AG09319 (cell line): ENCODE measurements around the gene GBX2.
"Not testable (repeated sequence)": the region's sequence is repeated elsewhere in the genome, so short reads cannot be mapped to it uniquely, and the experiment has no call there.

Experiments
- DNase-seq: peaks from one replicate; pipeline ENCODE4 v3.0.0-alpha.2; 2010; ENCODE audit warnings: low read depth; ENCODE audit errors: extremely low read depth
- CTCF ChIP-seq: IDR thresholded peaks from 2 replicates; pipeline ENCODE4 v1.5.1; 2011; ENCODE audit warnings: low read depth, mild to moderate bottlenecking, inconsistent platforms, low read length, moderate library complexity

GBX2 gene

GRCh38 chr2:236157815-236158498 lies 10.2 kb downstream of the GBX2 start:
- no peak for DNase-seq

GRCh38 chr2:236157366-236157765 lies 10.8 kb downstream of the GBX2 start:
- no peak for DNase-seq
- TF ChIP-seq CTCF = no peak

More at GRCh38 chr2:236157815-236158498, 10.2 kb downstream of the GBX2 start:
- TF ChIP-seq CTCF = no peak

DNA sequence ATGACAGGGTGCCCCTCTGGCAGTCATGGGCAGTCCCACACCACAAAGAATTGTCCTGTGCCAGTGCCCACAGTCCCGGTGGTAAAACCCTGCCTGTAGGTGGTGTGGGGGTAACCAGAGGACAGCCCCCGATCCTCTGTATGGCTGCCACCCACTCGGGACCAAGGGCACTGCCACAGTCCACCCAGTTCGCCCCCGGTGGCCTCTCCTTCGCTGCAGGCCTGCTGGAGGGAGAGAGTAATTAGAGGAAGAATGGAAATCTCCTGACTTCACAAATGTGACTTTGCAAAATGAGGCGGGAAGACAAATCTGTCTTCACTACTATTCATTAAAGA lies 11.4 kb downstream of the GBX2 start:
- no peak for DNase-seq
- TF ChIP-seq CTCF = no peak

- no peak for DNase-seq
- TF ChIP-seq CTCF = no peak
These were observed 11.9 kb downstream of the GBX2 start for GRCh38 chr2:236156095-236156859.

- DNase-seq = no peak
- TF ChIP-seq CTCF = no peak
These were observed 12.8 kb downstream of the GBX2 start for GRCh38 chr2:236155406-236155805.

GRCh38 chr2:236146436-236146835 lies 21.8 kb downstream of the GBX2 start:
- DNase-seq = no peak
- TF ChIP-seq CTCF = no peak

DNA sequence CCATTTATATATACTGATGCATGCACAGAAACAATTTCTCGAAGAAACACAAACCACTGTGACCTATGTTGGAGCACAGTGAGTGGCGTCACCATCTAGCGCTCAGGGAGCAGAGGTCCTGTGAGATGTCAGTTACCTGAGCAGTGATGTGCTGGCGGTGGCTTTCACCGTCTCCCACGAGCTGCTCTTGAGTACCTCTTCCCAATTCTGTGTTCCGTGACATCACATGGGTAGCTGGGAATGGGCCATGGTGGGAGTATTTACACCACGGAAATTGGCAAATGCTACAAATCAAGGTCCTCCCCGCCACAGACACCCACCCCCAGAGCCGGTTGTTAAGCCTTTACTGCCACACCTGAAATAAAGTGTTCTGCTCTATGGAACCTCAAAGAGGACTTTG lies 24.4 kb downstream of the GBX2 start:
- TF ChIP-seq CTCF = no peak
- no peak for DNase-seq

DNA sequence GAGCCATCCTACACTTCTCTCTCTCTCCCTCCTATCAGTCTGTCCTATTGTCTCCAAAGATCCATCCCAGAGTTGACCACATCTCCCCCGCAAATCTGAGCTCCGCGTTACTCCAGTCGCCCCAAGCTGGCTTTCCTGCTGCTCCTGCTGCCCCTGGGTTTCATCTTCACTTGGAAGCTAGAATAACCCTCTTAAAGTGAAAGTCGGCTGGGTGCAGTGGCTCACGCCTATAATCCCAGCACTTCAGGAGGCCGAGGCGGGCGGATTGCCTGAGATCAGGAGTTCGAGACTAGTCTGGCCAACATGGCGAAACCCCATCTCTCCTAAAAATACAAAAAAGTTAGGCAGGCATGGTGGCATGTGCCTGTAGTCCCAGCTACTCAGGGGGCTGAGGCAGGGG lies 26.6 kb downstream of the GBX2 start:
- DNase-seq = not testable (repeated sequence)
